SK-N-SH (cell line): ENCODE measurements around the gene RAB15. TPM values are rescaled to one million over a fixed set of nuclear protein-coding genes. Genes with fewer than 3 reads are reported as not detected.

Experiments used
- CTCF ChIA-PET: fragments of 300-600, 350-600 bp; formaldehyde crosslinking; extraction: SDS; loops from one replicate; lab custom pipeline; 2021; lab: Yijun Ruan, JAX
- POLR2A ChIA-PET: fragments of 350-600 bp; sonication (Branson Sonifier 250); formaldehyde crosslinking; extraction: SDS; loops from one replicate; lab custom pipeline; 2020; ENCODE audit warnings: antibody characterized with exemption, inconsistent platforms; lab: Yijun Ruan, JAX
- DNase-seq: peaks from one replicate; pipeline ENCODE4 v3.0.0; 2012
- H2AFZ ChIP-seq: fragments of 200-600 bp; sonication (generic); 2 replicates; pipeline ENCODE4 v1.8.1; 2016; ENCODE audit warnings: antibody characterized with exemption, mild to moderate bottlenecking, low read depth
- H3F3A ChIP-seq: fragments of 200-600 bp; sonication (generic); replicated peaks from 2 replicates; pipeline ENCODE3; 2016; ENCODE audit warnings: antibody characterized with exemption, mild to moderate bottlenecking; ENCODE audit not compliant: insufficient read depth
- H3K27ac ChIP-seq, 2 experiments: fragments of 200-500 bp in 1 of 2; fragments of 200-600 bp in 1 of 2; sonication (Bioruptor generic) in 1 of 2; sonication (generic), shearing (Covaris generic) in 1 of 2; 2 replicates each; pipeline versions ENCODE4 v1.5.1 to v1.6.1; 2014 to 2016; ENCODE audit warnings: low read depth in 2 of 2, inconsistent platforms in 1 of 2, low read length in 1 of 2, mild to moderate bottlenecking in 1 of 2, mixed read lengths in 1 of 2
- H3K27me3 ChIP-seq: fragments of 200-600 bp; sonication (generic), shearing (Covaris generic); 2 replicates; pipeline ENCODE4 v1.6.1; 2016; ENCODE audit warnings: mixed run types; ENCODE audit not compliant: insufficient read depth
- H3K36me3 ChIP-seq, 2 experiments: fragments of 200-500 bp in 1 of 2; fragments of 200-600 bp in 1 of 2; sonication (Bioruptor generic) in 1 of 2; sonication (generic) in 1 of 2; replicated peaks in 1 of 2; 2 replicates each; pipeline versions ENCODE3 to v1.5.1; 2014 to 2016; ENCODE audit warnings: low read length in 1 of 2, mild to moderate bottlenecking in 1 of 2; ENCODE audit not compliant: insufficient read depth in 2 of 2, control insufficient read depth in 1 of 2
- H3K4me1 ChIP-seq, 2 experiments: fragments of 200-500 bp in 1 of 2; fragments of 200-600 bp in 1 of 2; sonication (Bioruptor generic) in 1 of 2; sonication (generic), shearing (Covaris generic) in 1 of 2; 2 replicates each; pipeline versions ENCODE4 v1.5.1 to v1.6.1; 2014 to 2016; ENCODE audit warnings: low read depth in 1 of 2, low read length in 1 of 2, mixed run types in 1 of 2; ENCODE audit not compliant: insufficient read depth in 2 of 2, control insufficient read depth in 1 of 2
- H3K4me2 ChIP-seq: fragments of 200-600 bp; sonication (generic), shearing (Covaris generic); 2 replicates; pipeline ENCODE4 v1.6.1; 2017; ENCODE audit warnings: mixed run types
- H3K4me3 ChIP-seq, 2 experiments: fragments of 200-500 bp in 1 of 2; fragments of 200-600 bp in 1 of 2; sonication (Bioruptor generic) in 1 of 2; sonication (generic), shearing (Covaris generic) in 1 of 2; 2 replicates each; pipeline versions ENCODE4 v1.5.1 to v1.8.1; 2014 to 2016; ENCODE audit warnings: low read depth in 2 of 2, inconsistent platforms in 1 of 2, low read length in 1 of 2, mild to moderate bottlenecking in 1 of 2, mixed read lengths in 1 of 2, moderate library complexity in 1 of 2
- H3K79me2 ChIP-seq: fragments of 200-600 bp; sonication (generic); 2 replicates; pipeline ENCODE4 v1.8.1; 2017; ENCODE audit warnings: mild to moderate bottlenecking; ENCODE audit not compliant: insufficient read depth
- H3K9ac ChIP-seq: fragments of 200-600 bp; sonication (generic); 2 replicates; pipeline ENCODE4 v1.6.1; 2017; ENCODE audit warnings: mixed run types
- H3K9me2 ChIP-seq: fragments of 200-600 bp; sonication (generic); 2 replicates; pipeline ENCODE4 v1.6.1; 2017; ENCODE audit warnings: mixed run types
- H3K9me3 ChIP-seq: fragments of 200-600 bp; sonication (generic); 2 replicates; pipeline ENCODE4 v1.6.1; 2017; ENCODE audit warnings: mixed run types, mild to moderate bottlenecking, moderate library complexity
- H4K20me1 ChIP-seq: fragments of 200-600 bp; sonication (generic); 2 replicates; pipeline ENCODE4 v1.6.1; 2017; ENCODE audit warnings: mild to moderate bottlenecking, mixed run types; ENCODE audit not compliant: insufficient read depth
- CHD2 ChIP-seq: fragments of 150-350 bp; IDR thresholded peaks from 2 replicates; pipeline ENCODE4 v1.6.1; 2018; ENCODE audit warnings: low read length; ENCODE audit not compliant: partially characterized antibody
- EP300 ChIP-seq, 2 experiments: IDR thresholded peaks; 2 replicates each; pipeline versions ENCODE4 v1.4.0 to v1.6.1; 2012; ENCODE audit warnings: borderline replicate concordance in 1 of 2, low read depth in 1 of 2, low read length in 1 of 2
- EZH2phosphoT487 ChIP-seq: fragments of 200-600 bp; sonication (generic); IDR thresholded peaks from 2 replicates; pipeline ENCODE4 v1.6.1; 2017; ENCODE audit warnings: low read depth, mixed run types, mild to moderate bottlenecking, antibody characterized with exemption, moderate library complexity, borderline replicate concordance
- FOSL2 ChIP-seq: IDR thresholded peaks from 2 replicates; pipeline ENCODE4 v1.4.0; 2012; ENCODE audit warnings: low read depth, mild to moderate bottlenecking, moderate library complexity, borderline replicate concordance
- FOXJ3 ChIP-seq: sonication (generic); formaldehyde crosslinking; IDR thresholded peaks from 2 replicates; pipeline ENCODE4 v1.5.1; 2020; ENCODE audit warnings: mild to moderate bottlenecking, missing genetic modification reagents
- FOXM1 ChIP-seq: IDR thresholded peaks from 2 replicates; pipeline ENCODE4 v1.4.0; 2012; ENCODE audit warnings: low read depth, mild to moderate bottlenecking
- GATA2 ChIP-seq: sonication (generic); formaldehyde crosslinking; IDR thresholded peaks from 2 replicates; pipeline ENCODE4 v1.5.0; 2020; ENCODE audit warnings: mild to moderate bottlenecking, missing genetic modification reagents
- JUND ChIP-seq: IDR thresholded peaks from 2 replicates; pipeline ENCODE4 v1.4.0; 2012
- NFIC ChIP-seq: IDR thresholded peaks from 2 replicates; pipeline ENCODE4 v1.4.0; 2012; ENCODE audit warnings: borderline replicate concordance
- PBX3 ChIP-seq: IDR thresholded peaks from 2 replicates; pipeline ENCODE4; 2012
- RAD21 ChIP-seq: IDR thresholded peaks from 2 replicates; pipeline ENCODE4 v1.6.1; 2012; ENCODE audit warnings: mild to moderate bottlenecking, low read length
- REST ChIP-seq: IDR thresholded peaks from 2 replicates; pipeline ENCODE4 v1.6.1; 2012; ENCODE audit warnings: mild to moderate bottlenecking, low read depth, low read length, moderate library complexity
- RFX5 ChIP-seq: IDR thresholded peaks from 2 replicates; pipeline ENCODE4 v1.6.1; 2012; ENCODE audit warnings: mild to moderate bottlenecking, improper control_type of control experiment, low read length
- RXRA ChIP-seq: IDR thresholded peaks from 2 replicates; pipeline ENCODE4 v1.4.0; 2012; ENCODE audit warnings: low read depth, mild to moderate bottlenecking, borderline replicate concordance
- TEAD4 ChIP-seq: IDR thresholded peaks from 2 replicates; pipeline ENCODE4 v1.4.0; 2012; ENCODE audit warnings: mild to moderate bottlenecking, borderline replicate concordance; ENCODE audit not compliant: insufficient read depth
- USF2 ChIP-seq: fragments of 150-350 bp; IDR thresholded peaks from 2 replicates; pipeline ENCODE4 v1.6.1; 2017; ENCODE audit warnings: antibody characterized with exemption, low read length, low read depth, borderline replicate concordance
- ZBTB33 ChIP-seq: IDR thresholded peaks from 2 replicates; pipeline ENCODE4 v1.4.0; 2012; ENCODE audit warnings: low read depth, borderline replicate concordance
- polyA plus RNA-seq, 3 experiments: library from polyadenylated mRNA; depleted of rRNA; stranded (reverse); fragments of >200 nt; gene quantifications; 2 replicates each; pipeline ENCODE4 v1.2.3, GENCODE V29; 2012

RAB15 gene
- polyA plus RNA-seq, 1 of the 3 experiments (the other 2 are of a cell fraction), result 14.2 TPM

GRCh38 chr14:64951724-64952123, 20.4 kb downstream of the RAB15 start:
- Histone ChIP-seq H4K20me1 (no peaks in the 10 kb centered on the region), H3K4me3 (no peak overlapping the region), H3K9me3 (no peaks in the 10 kb centered on the region), H3K79me2 (no peaks in the 10 kb centered on the region), H3K9ac (no peak overlapping the region), H3K4me2 (no peak overlapping the region), H3K9me2 (no peaks in the 10 kb centered on the region), H3K27me3 (no peaks in the 10 kb centered on the region), H3K4me1 (peaks cover 0 to 30% of the 10 kb centered on the region in 2 experiments; a peak in 2 of 4 replicates), H3K36me3 (peaks cover 0 to 19% of the 10 kb centered on the region in 2 experiments), H3F3A (no peaks in the 10 kb centered on the region), H3K27ac (no peak overlapping the region; a peak in 1 of 4 replicates), H2AFZ (no peak overlapping the region)
- no peak for DNase-seq
- ChIA-PET POLR2A (no interaction called here), CTCF (interaction anchor here (1.2 to 1.3 kb wide), 3 partner anchors 10 to 36 kb away, joined by 3 to 6 read pairs (median 3); partner anchors contain the start of gene FNTB)
- TF ChIP-seq FOXM1 (no peak), RFX5 (no peak), EP300 (IDR thresholded peaks at IDR 0.05; ENCODE audit: borderline replicate concordance in 1 of 2, low read depth in 1 of 2, low read length in 1 of 2) (no peak), RXRA (no peak), RAD21 (no peak), PBX3 (no peak), JUND (no peak), NFIC (no peak), EZH2phosphoT487 (no peak), CHD2 (no peak), USF2 (no peak), FOXJ3 (CRISPR knock-in tag) (no peak), REST (no peak; the same call in 1 of the 2 replicates), ZBTB33 (no peak), GATA2 (CRISPR knock-in tag) (no peak), FOSL2 (no peak), TEAD4 (no peak)
